ENCODE results near the gene UQCR10. TPM values are rescaled to one million over a fixed set of nuclear protein-coding genes. Genes with fewer than 3 reads are reported as not detected.

The UQCR10 gene
- total and polyA plus RNA-seq, 8 donors: 23.9 to 103 (median 32.6) TPM

GRCh38 chr22:29720811-29721323, 46.3 kb upstream of the UQCR10 start:
- FAIRE-seq (no peak), ATAC-seq (no peak), DNase-seq (no peak)
- Histone ChIP-seq H3K4me3 (peak overlapping the region in 2 of 4 donors; percentile 6 to 35), H3K27ac (no peak overlapping the region), H3K36me3 (no peaks in the 10 kb centered on the region), H3K27me3 (peaks cover 0 to 5% (median 2%) of the 10 kb centered on the region in 4 donors), H3K4me1 (peaks cover 0 to 6% (median 0%) of the 10 kb centered on the region in 3 donors), H3K9me3 (no peaks in the 10 kb centered on the region)
- TF ChIP-seq CTCF (IDR thresholded peaks at IDR 0.05): no peak
- intact Hi-C loops (cut with DNase I): no loop called here
- 9 to 10% methylated on average over 31 to 53 of the region's 53 CpGs for WGBS, 2 donors

GRCh38 chr22:29722151-29722550, 45.0 kb upstream of the UQCR10 start:
- FAIRE-seq: no peak
- no peak overlapping the region for H3K4me3 ChIP-seq
- TF ChIP-seq CTCF (IDR thresholded peaks at IDR 0.05): no peak
- H3K36me3 ChIP-seq: no peaks in the 10 kb centered on the region
- H3K4me1 ChIP-seq: peaks cover 0 to 6% (median 0%) of the 10 kb centered on the region in 3 donors
- DNase-seq: no peak
- H3K27me3 ChIP-seq: peaks cover 0 to 5% (median 2%) of the 10 kb centered on the region in 4 donors
- no peak for ATAC-seq
- H3K9me3 ChIP-seq: no peaks in the 10 kb centered on the region
- no peak overlapping the region for H3K27ac ChIP-seq
- 78 to 79% methylated on average over 7 of the region's 7 CpGs for WGBS, 2 donors
- intact Hi-C loops (cut with DNase I): no loop called here

GRCh38 chr22:29722587-29722986, 44.6 kb upstream of the UQCR10 start:
- ATAC-seq (no peak), FAIRE-seq (no peak), DNase-seq (no peak)
- Histone ChIP-seq H3K4me1 (peaks cover 0 to 6% (median 0%) of the 10 kb centered on the region in 3 donors), H3K4me3 (no peak overlapping the region), H3K27ac (no peak overlapping the region), H3K27me3 (peaks cover 0 to 5% (median 2%) of the 10 kb centered on the region in 4 donors), H3K36me3 (no peaks in the 10 kb centered on the region), H3K9me3 (no peaks in the 10 kb centered on the region)
- TF ChIP-seq CTCF (IDR thresholded peaks at IDR 0.05): no peak
- WGBS, 2 donors: 82 to 84% methylated on average over 16 of the region's 16 CpGs
- intact Hi-C loops (cut with DNase I): no loop called here

GRCh38 chr22:29723766-29724165, 43.4 kb upstream of the UQCR10 start:
- 93 to 94% methylated on average over 10 of the region's 10 CpGs for WGBS, 2 donors
- H3K27me3 ChIP-seq: peaks cover 0 to 5% (median 2%) of the 10 kb centered on the region in 4 donors
- intact Hi-C loops (cut with DNase I): no loop called here
- no peak overlapping the region for H3K27ac ChIP-seq
- no peaks in the 10 kb centered on the region for H3K9me3 ChIP-seq
- ATAC-seq (no peak), FAIRE-seq (no peak), DNase-seq (no peak)
- no peak for TF ChIP-seq CTCF (IDR thresholded peaks at IDR 0.05)
- peaks cover 0 to 6% (median 0%) of the 10 kb centered on the region in 3 donors for H3K4me1 ChIP-seq
- no peak overlapping the region for H3K4me3 ChIP-seq
- H3K36me3 ChIP-seq: no peaks in the 10 kb centered on the region

- 67 to 76% methylated on average over 8 of the region's 8 CpGs for WGBS, 2 donors
- H3K27me3 ChIP-seq: peaks cover 0 to 5% (median 2%) of the 10 kb centered on the region in 4 donors
- ATAC-seq (no peak), DNase-seq (no peak), FAIRE-seq (no peak)
- no peaks in the 10 kb centered on the region for H3K9me3 ChIP-seq
- no peaks in the 10 kb centered on the region for H3K36me3 ChIP-seq
- H3K4me3 ChIP-seq: no peak overlapping the region
- peaks cover 0 to 6% (median 0%) of the 10 kb centered on the region in 3 donors for H3K4me1 ChIP-seq
- TF ChIP-seq CTCF (IDR thresholded peaks at IDR 0.05): no peak
- H3K27ac ChIP-seq: no peak overlapping the region
- intact Hi-C loops (cut with DNase I): no loop called here
These were observed 42.3 kb upstream of the UQCR10 start for GRCh38 chr22:29724843-29725242.

All from pancreas (tissue), 10 donors.